ENCODE data around the gene SPATA13. TPM values are rescaled to one million over a fixed set of nuclear protein-coding genes. Genes with fewer than 3 reads are reported as not detected.

SPATA13 gene
- total and polyA plus RNA-seq, 2 donors from 2014 or later = 12.3 to 69.2 TPM

DNA sequence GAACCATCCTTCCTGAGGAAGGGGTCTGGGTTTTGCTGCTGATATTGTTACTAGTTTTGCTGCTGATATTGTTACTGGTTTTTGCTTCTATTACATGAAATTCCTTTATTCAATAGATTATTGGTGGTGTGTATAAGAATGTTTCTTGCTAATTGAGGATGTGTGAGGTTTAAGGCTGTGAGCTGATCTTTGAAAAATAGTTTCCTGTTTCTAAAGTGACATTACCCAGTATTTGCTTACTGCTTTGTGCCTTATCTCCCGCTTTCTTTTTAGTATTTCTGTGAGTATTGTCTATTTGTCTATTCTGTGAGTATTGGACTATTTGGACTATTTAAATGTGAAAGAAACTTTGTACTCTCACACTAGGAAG, 110.7 kb downstream of the SPATA13 start:
- TF ChIP-seq, protein P1, sequence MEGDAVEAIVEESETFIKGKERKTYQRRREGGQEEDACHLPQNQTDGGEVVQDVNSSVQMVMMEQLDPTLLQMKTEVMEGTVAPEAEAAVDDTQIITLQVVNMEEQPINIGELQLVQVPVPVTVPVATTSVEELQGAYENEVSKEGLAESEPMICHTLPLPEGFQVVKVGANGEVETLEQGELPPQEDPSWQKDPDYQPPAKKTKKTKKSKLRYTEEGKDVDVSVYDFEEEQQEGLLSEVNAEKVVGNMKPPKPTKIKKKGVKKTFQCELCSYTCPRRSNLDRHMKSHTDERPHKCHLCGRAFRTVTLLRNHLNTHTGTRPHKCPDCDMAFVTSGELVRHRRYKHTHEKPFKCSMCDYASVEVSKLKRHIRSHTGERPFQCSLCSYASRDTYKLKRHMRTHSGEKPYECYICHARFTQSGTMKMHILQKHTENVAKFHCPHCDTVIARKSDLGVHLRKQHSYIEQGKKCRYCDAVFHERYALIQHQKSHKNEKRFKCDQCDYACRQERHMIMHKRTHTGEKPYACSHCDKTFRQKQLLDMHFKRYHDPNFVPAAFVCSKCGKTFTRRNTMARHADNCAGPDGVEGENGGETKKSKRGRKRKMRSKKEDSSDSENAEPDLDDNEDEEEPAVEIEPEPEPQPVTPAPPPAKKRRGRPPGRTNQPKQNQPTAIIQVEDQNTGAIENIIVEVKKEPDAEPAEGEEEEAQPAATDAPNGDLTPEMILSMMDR (IDR thresholded peaks at IDR 0.05; ENCODE audit: borderline replicate concordance, extremely low read depth, insufficient read depth) = no peak
- Histone ChIP-seq H3K4me1 (ENCODE audit: control insufficient read depth in 2 of 3, insufficient read depth in 2 of 3, low read depth in 1 of 3, low read length in 3 of 3) (peaks cover 9 to 34% (median 20%) of the 10 kb centered on the region in 3 donors), H3K9me3 (ENCODE audit: control insufficient read depth in 2 of 3, insufficient read depth in 1 of 3, low read length in 3 of 3) (no peaks in the 10 kb centered on the region), H3K27me3 (ENCODE audit: control insufficient read depth, insufficient read depth, low read length) (no peaks in the 10 kb centered on the region), H3K36me3 (ENCODE audit: control insufficient read depth in 2 of 3, insufficient read depth in 3 of 3, low read length in 3 of 3) (no peaks in the 10 kb centered on the region), H3K4me3 (ENCODE audit: low read length in 3 of 3) (peak overlapping the region in 2 of 3 donors; percentile 63 to 64), H3K27ac (ENCODE audit: low read depth in 2 of 2, low read length in 2 of 2) (peak overlapping the region; percentile 80 to 88), H3K9ac (ENCODE audit: low read length in 3 of 3) (peak overlapping the region in 1 of 3 donors; percentile 38)
- no peak for FAIRE-seq
- intact Hi-C loops (cut with DNase I) = no loop called here
- no peak for DNase-seq

DNA sequence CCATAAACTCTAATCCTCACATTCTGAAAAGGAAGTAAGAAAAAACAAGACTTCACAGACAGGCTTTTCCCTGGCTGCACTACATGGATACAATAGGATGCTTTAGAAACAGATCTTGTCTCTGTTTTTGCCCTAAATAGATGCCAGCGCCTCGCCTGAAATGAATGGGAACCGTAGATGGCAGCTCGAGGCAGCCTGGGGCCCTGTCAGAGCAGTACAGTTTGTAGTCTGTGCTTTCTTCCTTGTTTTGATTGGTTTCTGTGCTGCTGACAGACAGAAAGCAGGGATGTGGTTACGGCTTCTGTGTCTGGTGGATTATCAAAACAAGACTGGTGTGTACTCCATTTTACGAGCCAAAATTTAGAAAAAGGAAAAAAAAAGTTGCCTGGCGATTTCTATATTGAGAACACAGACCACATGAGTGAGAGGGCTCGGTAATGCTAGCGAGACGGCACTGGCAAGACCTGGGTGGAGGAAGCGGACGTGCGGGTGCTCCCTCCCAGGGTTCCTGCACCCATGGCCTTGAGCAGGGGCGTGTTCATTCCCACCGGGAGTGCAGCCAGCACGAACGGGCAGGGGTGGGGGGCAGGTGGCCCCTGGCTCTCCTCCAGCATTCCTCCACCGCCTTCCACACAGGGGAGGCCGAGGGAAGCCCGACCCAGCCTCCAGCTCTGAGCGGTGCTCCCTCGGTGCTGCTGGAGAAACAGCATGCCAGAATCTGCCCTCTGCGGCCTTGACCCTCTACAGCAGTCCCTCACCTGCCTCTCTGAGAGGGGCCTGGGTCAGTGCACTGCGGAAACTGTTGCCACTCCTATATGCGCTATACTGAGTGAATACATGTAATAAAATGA, 111.3 kb downstream of the SPATA13 start:
- TF ChIP-seq, protein P1 (IDR thresholded peaks at IDR 0.05; ENCODE audit: borderline replicate concordance, extremely low read depth, insufficient read depth) = no peak
- Histone ChIP-seq H3K36me3 (ENCODE audit: control insufficient read depth in 2 of 3, insufficient read depth in 3 of 3, low read length in 3 of 3) (no peaks in the 10 kb centered on the region), H3K4me3 (ENCODE audit: low read length in 3 of 3) (peak overlapping the region in 2 of 3 donors; percentile 43 to 63), H3K27ac (ENCODE audit: low read depth in 2 of 2, low read length in 2 of 2) (peak overlapping the region; percentile 80 to 88), H3K9ac (ENCODE audit: low read length in 3 of 3) (peak overlapping the region in 1 of 3 donors; percentile 38), H3K9me3 (ENCODE audit: control insufficient read depth in 2 of 3, insufficient read depth in 1 of 3, low read length in 3 of 3) (no peaks in the 10 kb centered on the region), H3K27me3 (ENCODE audit: control insufficient read depth, insufficient read depth, low read length) (no peaks in the 10 kb centered on the region), H3K4me1 (ENCODE audit: control insufficient read depth in 2 of 3, insufficient read depth in 2 of 3, low read depth in 1 of 3, low read length in 3 of 3) (peaks cover 9 to 34% (median 20%) of the 10 kb centered on the region in 3 donors)
- intact Hi-C loops (cut with DNase I) = no loop called here
- DNase-seq (peak; percentile 26 to 93 (median 56)), FAIRE-seq (no peak)

DNA sequence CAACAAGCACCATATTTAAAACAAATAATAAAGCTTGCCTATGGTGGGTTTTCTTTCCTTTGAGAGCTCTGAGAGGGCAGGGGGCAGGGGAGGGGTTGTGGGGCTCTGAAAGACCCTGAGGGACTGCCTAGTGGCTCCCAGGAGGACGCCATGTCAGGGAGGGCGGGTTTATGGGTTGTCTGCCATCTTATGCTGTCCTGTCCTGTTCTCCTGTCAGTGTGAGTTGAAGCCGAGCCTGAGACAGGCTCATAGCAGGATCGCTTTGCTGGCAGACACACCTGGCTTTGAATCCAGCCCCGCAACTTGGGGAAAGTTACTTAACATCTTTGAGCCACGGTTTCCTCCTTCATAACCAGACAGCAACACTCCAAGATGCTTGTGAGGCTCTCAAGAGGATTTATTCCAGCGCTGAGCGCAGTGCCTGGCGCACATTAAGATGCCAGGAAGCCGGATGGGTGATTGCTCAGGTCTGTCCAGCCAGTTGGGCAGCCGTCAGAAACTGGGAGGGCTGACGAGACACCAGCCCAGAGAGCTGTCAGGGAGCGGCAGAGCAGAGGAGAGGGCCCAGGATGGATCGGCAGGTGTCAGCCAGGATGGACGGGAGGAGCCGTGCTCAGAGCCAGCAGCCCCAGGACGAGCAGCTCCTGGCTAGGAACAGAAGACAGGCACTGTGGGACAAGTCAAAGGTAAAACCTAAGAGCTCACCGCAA, 112.1 kb downstream of the SPATA13 start:
- Histone ChIP-seq H3K36me3 (ENCODE audit: control insufficient read depth in 2 of 3, insufficient read depth in 3 of 3, low read length in 3 of 3) (no peaks in the 10 kb centered on the region), H3K9me3 (ENCODE audit: control insufficient read depth in 2 of 3, insufficient read depth in 1 of 3, low read length in 3 of 3) (no peaks in the 10 kb centered on the region), H3K27ac (ENCODE audit: low read depth in 2 of 2, low read length in 2 of 2) (peak overlapping the region; percentile 80 to 88), H3K9ac (ENCODE audit: low read length in 3 of 3) (peak overlapping the region in 1 of 3 donors; percentile 38), H3K27me3 (ENCODE audit: control insufficient read depth, insufficient read depth, low read length) (no peaks in the 10 kb centered on the region), H3K4me1 (ENCODE audit: control insufficient read depth in 2 of 3, insufficient read depth in 2 of 3, low read depth in 1 of 3, low read length in 3 of 3) (peaks cover 9 to 32% (median 20%) of the 10 kb centered on the region in 3 donors), H3K4me3 (ENCODE audit: low read length in 3 of 3) (peak overlapping the region in 1 of 3 donors; percentile 63)
- FAIRE-seq = no peak
- no peak for DNase-seq
- TF ChIP-seq, protein P1 (IDR thresholded peaks at IDR 0.05; ENCODE audit: borderline replicate concordance, extremely low read depth, insufficient read depth) = no peak
- intact Hi-C loops (cut with DNase I) = no loop called here

All from kidney (tissue), 14 donors.